ENCODE data around the gene PRKCB.

The PRKCB gene

DNA sequence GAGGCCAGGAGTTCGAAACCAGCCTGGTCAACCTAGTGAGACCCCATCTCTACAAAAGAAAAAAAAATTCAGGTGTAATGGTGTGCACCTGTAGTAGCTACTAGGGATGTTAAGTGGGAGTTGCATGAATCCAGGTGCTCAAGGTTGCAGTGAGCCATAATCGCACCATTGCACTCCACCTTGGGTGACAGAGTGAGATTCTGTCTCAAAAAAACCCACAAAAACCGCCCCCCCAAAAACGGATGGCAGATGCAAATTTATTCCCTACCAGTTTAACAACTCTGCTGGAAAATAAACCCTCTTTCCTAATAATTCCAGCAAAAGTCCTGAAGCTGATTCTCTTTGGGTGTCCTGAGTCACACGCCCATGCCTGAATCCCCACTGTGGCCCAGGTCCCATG lies 140.3 kb downstream of the PRKCB start:
- H3K27ac ChIP-seq, result no peak overlapping the region
- no peaks in the 10 kb centered on the region for H3K79me2 ChIP-seq (ENCODE audit: insufficient read depth, low read depth)
- no peak overlapping the region for H3K4me2 ChIP-seq
- H3K27me3 ChIP-seq (ENCODE audit: insufficient read depth, low read depth), result no peaks in the 10 kb centered on the region
- H3K4me3 ChIP-seq (IDR thresholded peaks at IDR 0.05; ENCODE audit: insufficient read depth, low read depth, low read length), result no peak overlapping the region
- H3K9ac ChIP-seq, result no peak overlapping the region
- H3K4me1 ChIP-seq (ENCODE audit: low read depth, poor library complexity, severe bottlenecking), result no peaks in the 10 kb centered on the region
- H3K36me3 ChIP-seq (ENCODE audit: insufficient read depth), result no peaks in the 10 kb centered on the region
- H2AFZ ChIP-seq (ENCODE audit: low read depth), result no peak overlapping the region
- H4K20me1 ChIP-seq (ENCODE audit: insufficient read depth), result no peaks in the 10 kb centered on the region
- TF ChIP-seq, protein P1, sequence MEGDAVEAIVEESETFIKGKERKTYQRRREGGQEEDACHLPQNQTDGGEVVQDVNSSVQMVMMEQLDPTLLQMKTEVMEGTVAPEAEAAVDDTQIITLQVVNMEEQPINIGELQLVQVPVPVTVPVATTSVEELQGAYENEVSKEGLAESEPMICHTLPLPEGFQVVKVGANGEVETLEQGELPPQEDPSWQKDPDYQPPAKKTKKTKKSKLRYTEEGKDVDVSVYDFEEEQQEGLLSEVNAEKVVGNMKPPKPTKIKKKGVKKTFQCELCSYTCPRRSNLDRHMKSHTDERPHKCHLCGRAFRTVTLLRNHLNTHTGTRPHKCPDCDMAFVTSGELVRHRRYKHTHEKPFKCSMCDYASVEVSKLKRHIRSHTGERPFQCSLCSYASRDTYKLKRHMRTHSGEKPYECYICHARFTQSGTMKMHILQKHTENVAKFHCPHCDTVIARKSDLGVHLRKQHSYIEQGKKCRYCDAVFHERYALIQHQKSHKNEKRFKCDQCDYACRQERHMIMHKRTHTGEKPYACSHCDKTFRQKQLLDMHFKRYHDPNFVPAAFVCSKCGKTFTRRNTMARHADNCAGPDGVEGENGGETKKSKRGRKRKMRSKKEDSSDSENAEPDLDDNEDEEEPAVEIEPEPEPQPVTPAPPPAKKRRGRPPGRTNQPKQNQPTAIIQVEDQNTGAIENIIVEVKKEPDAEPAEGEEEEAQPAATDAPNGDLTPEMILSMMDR (conservative IDR thresholded peaks at IDR 0.05; ENCODE audit: low read depth, low read length), result no peak

DNA sequence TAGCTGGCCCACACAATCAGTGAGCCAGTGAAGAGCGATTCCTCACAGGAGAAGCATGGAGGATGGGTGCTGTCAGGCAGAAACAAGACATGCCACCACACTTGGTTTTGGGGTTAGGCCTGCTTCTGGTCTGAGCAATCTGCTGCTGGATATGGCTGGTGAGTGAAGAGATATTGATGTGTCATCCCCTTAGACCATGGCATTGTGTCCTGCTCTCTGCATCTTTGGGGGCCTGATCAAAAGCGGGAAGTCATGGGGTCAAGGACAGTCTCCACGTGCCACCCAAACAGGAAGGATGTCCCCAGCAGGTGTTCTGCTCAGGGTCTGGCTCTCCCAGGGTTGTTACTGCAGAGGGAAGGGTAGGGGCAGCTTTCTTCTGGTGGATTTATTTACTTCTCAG lies 140.7 kb downstream of the PRKCB start:
- Histone ChIP-seq H4K20me1 (ENCODE audit: insufficient read depth) (no peaks in the 10 kb centered on the region), H3K9ac (no peak overlapping the region), H2AFZ (ENCODE audit: low read depth) (no peak overlapping the region), H3K36me3 (ENCODE audit: insufficient read depth) (no peaks in the 10 kb centered on the region), H3K27me3 (ENCODE audit: insufficient read depth, low read depth) (no peaks in the 10 kb centered on the region), H3K4me1 (ENCODE audit: low read depth, poor library complexity, severe bottlenecking) (no peaks in the 10 kb centered on the region), H3K27ac (no peak overlapping the region), H3K4me2 (no peak overlapping the region), H3K4me3 (IDR thresholded peaks at IDR 0.05; ENCODE audit: insufficient read depth, low read depth, low read length) (no peak overlapping the region), H3K79me2 (ENCODE audit: insufficient read depth, low read depth) (no peaks in the 10 kb centered on the region)
- TF ChIP-seq, protein P1 (conservative IDR thresholded peaks at IDR 0.05; ENCODE audit: low read depth, low read length), result no peak

DNA sequence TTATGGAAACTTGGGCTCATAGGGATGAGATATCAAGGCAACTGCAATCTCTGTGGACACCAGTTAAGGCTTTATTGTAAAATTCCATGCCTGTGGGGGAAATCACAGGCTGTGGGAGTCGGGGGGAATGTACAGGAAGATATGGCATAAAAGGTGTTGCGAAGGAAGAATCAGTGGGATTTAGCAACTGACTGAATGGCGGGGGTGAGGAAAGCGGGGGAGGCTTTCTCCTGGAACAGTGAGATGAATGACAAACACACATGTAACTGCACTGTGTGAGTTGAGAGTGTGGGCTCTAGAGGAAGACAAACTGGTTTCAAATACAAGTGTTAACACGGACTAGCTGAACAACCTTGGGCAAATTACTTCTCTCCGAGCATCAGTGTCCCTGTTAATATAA lies 143.7 kb downstream of the PRKCB start:
- H2AFZ ChIP-seq (ENCODE audit: low read depth), result no peak overlapping the region
- TF ChIP-seq, protein P1 (conservative IDR thresholded peaks at IDR 0.05; ENCODE audit: low read depth, low read length), result no peak

DNA sequence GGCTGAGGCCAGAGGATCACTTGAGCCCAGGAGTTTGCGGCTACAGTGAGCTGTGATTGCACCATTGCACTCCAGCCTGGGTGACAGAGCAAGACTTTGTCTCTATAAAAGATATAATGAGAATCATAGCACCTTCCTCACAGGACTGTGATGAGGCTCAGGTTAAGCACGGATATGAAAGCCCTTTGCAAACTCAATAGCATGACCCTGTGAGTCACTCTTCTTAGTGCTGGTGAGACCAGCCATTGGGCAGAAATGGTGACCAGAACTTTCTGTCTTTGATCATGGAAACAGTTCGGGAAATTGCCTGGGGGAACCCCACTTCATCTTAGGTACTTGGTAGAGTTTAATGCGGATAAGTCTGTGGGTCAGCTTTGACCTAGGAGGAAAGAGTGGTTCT lies 144.2 kb downstream of the PRKCB start:
- no peak overlapping the region for H3K4me2 ChIP-seq
- no peaks in the 10 kb centered on the region for H4K20me1 ChIP-seq (ENCODE audit: insufficient read depth)
- H3K27ac ChIP-seq, result no peak overlapping the region
- H3K9ac ChIP-seq, result no peak overlapping the region
- H2AFZ ChIP-seq (ENCODE audit: low read depth), result no peak overlapping the region
- no peaks in the 10 kb centered on the region for H3K36me3 ChIP-seq (ENCODE audit: insufficient read depth)
- H3K79me2 ChIP-seq (ENCODE audit: insufficient read depth, low read depth), result no peaks in the 10 kb centered on the region
- H3K27me3 ChIP-seq (ENCODE audit: insufficient read depth, low read depth), result no peaks in the 10 kb centered on the region
- H3K4me1 ChIP-seq (ENCODE audit: low read depth, poor library complexity, severe bottlenecking), result no peaks in the 10 kb centered on the region
- TF ChIP-seq, protein P1 (conservative IDR thresholded peaks at IDR 0.05; ENCODE audit: low read depth, low read length), result no peak
- no peak overlapping the region for H3K4me3 ChIP-seq (IDR thresholded peaks at IDR 0.05; ENCODE audit: insufficient read depth, low read depth, low read length)

More for the DNA sequence above, 143.7 kb downstream of the PRKCB start:
- Histone ChIP-seq H3K4me2 (no peak overlapping the region), H3K4me3 (IDR thresholded peaks at IDR 0.05; ENCODE audit: insufficient read depth, low read depth, low read length) (no peak overlapping the region), H3K27me3 (ENCODE audit: insufficient read depth, low read depth) (no peaks in the 10 kb centered on the region), H4K20me1 (ENCODE audit: insufficient read depth) (no peaks in the 10 kb centered on the region), H3K79me2 (ENCODE audit: insufficient read depth, low read depth) (no peaks in the 10 kb centered on the region), H3K27ac (no peak overlapping the region), H3K9ac (no peak overlapping the region), H3K4me1 (ENCODE audit: low read depth, poor library complexity, severe bottlenecking) (no peaks in the 10 kb centered on the region), H3K36me3 (ENCODE audit: insufficient read depth) (no peaks in the 10 kb centered on the region)
